ENCODE measurements around the gene NBAS.

GRCh38 chr2:15367205-15367604 is 193.9 kb downstream of the NBAS start:
- TF ChIP-seq CTCF (IDR thresholded peaks at IDR 0.05; ENCODE audit: extremely low read depth in 1 of 2, insufficient read depth in 1 of 2, low read depth in 1 of 2, low read length in 2 of 2), result no peak
- TF ChIP-seq POLR2AphosphoS5 (IDR thresholded peaks at IDR 0.05; ENCODE audit: insufficient read depth, low read depth, low read length), result no peak
- TF ChIP-seq POLR2A (IDR thresholded peaks at IDR 0.05; ENCODE audit: low read depth, low read length), result no peak
- TF ChIP-seq MAX (IDR thresholded peaks at IDR 0.05; ENCODE audit: insufficient read depth, insufficient read length), result no peak
- TF ChIP-seq EZH2 (IDR thresholded peaks at IDR 0.05; ENCODE audit: borderline replicate concordance, low read depth, low read length, severe bottlenecking), result no peak
- TF ChIP-seq MYC (IDR thresholded peaks at IDR 0.05; ENCODE audit: low read depth, low read length), result no peak
- TF ChIP-seq JUN (IDR thresholded peaks at IDR 0.05; ENCODE audit: borderline replicate concordance, insufficient read depth, insufficient read length, low read depth), result no peak
- TF ChIP-seq GATA2 (IDR thresholded peaks at IDR 0.05; ENCODE audit: insufficient read depth, insufficient read length, low read depth, low read length), result no peak

All from endothelial cell of umbilical vein (primary cell).